NB4 (cell line): Measurements from ENCODE around the gene SHLD2.

Experiments used
- DNase-seq: peaks from one replicate; pipeline ENCODE4 v3.0.0; 2010; ENCODE audit warnings: low read depth
- H3K4me3 ChIP-seq: one replicate; pipeline ENCODE4 v1.5.1; 2011; ENCODE audit warnings: mild to moderate bottlenecking, low read depth, low read length, moderate library complexity
- MYC ChIP-seq: IDR thresholded peaks from 2 replicates; pipeline ENCODE4 v1.6.1; 2011; ENCODE audit warnings: low read depth, low read length
- POLR2A ChIP-seq: IDR thresholded peaks from 2 replicates; pipeline ENCODE4 v1.6.1; 2011; ENCODE audit warnings: mild to moderate bottlenecking; ENCODE audit not compliant: insufficient read length; ENCODE audit errors: extremely low read depth
- TF ChIP-seq, protein P1 (sequence below): IDR thresholded peaks from 2 replicates; pipeline ENCODE4 v1.6.1; 2011; ENCODE audit warnings: low read depth, low read length
- TF ChIP-seq, protein P2 (sequence below): IDR thresholded peaks from one replicate; pipeline ENCODE4 v1.5.1; 2012; ENCODE audit warnings: low read depth, low read length

The SHLD2 gene

DNA sequence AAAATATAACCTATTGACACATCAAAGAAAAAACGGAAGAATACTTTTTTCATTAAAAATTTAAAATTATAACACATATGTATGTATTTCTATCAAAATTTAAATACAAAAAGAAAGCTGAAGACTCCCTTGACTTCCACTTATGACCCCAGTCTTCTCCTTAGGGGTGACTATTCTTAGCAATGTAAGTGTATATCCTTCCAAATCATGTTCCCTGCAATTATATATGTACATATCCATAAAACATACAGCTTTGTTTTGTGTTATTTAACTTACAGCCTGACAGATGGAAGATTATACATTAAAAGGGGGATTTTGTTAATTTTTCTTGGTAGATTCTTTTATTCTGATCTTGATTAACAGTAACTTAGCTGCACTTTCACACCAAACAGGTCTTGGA lies 9.5 kb upstream of the SHLD2 start:
- no peak overlapping the region for H3K4me3 ChIP-seq
- DNase-seq, result no peak
- no peak for TF ChIP-seq POLR2A
- TF ChIP-seq, protein P1, sequence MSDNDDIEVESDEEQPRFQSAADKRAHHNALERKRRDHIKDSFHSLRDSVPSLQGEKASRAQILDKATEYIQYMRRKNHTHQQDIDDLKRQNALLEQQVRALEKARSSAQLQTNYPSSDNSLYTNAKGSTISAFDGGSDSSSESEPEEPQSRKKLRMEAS, result no peak
- TF ChIP-seq, protein P2, sequence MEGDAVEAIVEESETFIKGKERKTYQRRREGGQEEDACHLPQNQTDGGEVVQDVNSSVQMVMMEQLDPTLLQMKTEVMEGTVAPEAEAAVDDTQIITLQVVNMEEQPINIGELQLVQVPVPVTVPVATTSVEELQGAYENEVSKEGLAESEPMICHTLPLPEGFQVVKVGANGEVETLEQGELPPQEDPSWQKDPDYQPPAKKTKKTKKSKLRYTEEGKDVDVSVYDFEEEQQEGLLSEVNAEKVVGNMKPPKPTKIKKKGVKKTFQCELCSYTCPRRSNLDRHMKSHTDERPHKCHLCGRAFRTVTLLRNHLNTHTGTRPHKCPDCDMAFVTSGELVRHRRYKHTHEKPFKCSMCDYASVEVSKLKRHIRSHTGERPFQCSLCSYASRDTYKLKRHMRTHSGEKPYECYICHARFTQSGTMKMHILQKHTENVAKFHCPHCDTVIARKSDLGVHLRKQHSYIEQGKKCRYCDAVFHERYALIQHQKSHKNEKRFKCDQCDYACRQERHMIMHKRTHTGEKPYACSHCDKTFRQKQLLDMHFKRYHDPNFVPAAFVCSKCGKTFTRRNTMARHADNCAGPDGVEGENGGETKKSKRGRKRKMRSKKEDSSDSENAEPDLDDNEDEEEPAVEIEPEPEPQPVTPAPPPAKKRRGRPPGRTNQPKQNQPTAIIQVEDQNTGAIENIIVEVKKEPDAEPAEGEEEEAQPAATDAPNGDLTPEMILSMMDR, result no peak
- TF ChIP-seq MYC, result no peak

DNA sequence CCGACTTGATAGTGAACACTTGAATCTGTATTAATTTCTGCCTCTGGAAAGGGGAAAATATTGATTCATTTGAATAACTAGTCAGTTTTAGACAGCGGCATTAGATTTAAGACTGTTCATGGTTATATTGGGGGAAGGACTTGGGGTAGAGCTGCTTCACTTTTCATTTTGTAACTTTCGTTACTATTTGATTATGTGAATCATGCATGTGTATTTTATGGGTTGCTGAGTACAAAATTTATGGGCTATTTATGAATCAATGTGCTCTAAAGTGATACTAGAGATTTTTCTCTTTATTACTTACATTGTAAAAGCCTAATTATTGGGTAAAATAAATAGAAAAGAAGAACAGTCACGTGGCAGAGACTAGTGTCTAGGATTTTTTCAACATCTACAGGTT lies 5.3 kb upstream of the SHLD2 start:
- H3K4me3 ChIP-seq, result no peak overlapping the region
- no peak for DNase-seq
- TF ChIP-seq MYC, result no peak
- TF ChIP-seq, protein P1, result no peak
- TF ChIP-seq, protein P2, result no peak
- TF ChIP-seq POLR2A, result no peak

DNA sequence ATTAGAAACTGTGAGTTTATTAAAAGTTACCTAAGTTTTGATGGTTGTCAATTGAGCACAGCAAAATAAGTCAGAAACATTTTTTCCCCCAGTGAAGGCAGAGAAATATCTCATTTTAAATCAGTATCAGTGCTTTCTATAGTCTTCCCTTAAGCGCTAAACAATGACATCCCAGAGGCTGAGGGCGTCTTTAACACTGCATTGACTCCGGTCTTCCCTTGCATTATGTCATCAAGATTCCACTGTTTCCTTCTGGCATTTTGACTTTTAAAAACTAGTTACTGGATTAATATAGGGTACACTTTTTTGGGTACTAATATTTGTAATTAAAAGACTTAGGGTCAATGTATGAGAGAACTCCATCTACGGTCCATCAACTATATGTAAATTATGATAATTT lies 4.2 kb upstream of the SHLD2 start:
- peak overlapping the region; percentile 77 for H3K4me3 ChIP-seq
- no peak for DNase-seq
- TF ChIP-seq, protein P1, result no peak
- TF ChIP-seq MYC (no peak), POLR2A (no peak)
- TF ChIP-seq, protein P2, result no peak

DNA sequence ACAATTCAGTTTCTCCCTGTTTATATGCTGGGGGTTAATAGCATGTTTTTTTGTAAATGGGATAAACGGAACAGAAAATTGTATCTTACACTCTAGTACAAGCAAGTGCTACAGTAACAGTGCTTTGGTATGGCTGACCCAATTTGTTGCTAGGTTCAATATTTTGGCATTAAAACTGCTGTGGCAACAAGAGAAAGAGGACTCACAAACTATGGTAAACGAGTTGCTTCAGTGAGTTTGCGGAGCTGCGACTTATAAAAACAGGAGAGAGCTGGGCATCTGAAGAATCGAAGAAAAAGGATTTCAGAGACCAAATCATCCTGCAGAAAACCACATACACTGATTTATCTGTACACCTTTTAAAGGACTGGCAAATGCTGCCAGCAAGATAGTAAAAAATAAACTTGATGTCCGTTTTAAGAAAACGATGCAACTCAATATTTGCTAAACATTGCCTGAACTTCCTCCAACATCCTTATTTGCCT lies 2.6 kb upstream of the SHLD2 start:
- DNase-seq, result peak; percentile 18
- TF ChIP-seq, protein P2, result no peak
- no peak for TF ChIP-seq POLR2A
- no peak for TF ChIP-seq MYC
- TF ChIP-seq, protein P1, result no peak
- peak overlapping the region; percentile 77 for H3K4me3 ChIP-seq

DNA sequence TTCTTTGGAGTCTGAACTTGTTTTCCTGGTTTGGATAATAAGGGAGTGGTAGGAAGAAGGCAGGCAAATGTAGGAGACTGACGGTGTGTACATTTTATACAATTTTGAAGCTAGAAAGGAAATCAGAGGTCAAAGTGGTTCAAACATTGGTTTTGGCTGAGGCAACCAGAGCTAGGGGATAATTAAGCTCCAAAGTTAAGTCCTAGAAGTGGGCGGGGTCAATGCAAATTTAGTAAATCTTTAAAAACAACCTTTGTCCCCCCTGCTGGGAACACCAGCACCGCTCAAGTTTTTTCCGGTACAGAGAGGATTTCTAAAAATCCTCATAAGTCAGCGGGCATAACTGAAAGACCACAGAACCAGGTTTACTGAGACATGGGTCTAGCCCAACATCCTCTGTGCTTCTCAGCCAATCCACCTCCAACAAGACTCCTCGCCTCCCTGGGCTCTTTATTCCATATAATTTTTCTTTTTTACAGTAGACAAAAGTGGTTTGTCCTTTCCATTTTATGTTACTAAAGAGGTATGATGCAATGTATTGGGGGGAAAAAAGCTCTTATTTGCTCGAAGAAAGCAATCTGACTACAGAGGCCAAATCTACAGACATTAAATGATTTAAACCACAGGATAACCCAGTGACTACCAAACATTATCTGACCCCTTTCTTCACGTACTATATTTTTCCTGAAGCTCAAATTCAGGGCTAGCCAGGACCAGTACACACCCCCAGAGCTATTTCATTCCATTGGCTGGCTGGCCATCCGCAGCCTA lies 2.0 kb upstream of the SHLD2 start:
- H3K4me3 ChIP-seq, result peak overlapping the region; percentile 77
- DNase-seq, result peak; percentile 73
- TF ChIP-seq, protein P2, result no peak
- TF ChIP-seq MYC, result no peak
